Endodermal cell (in vitro differentiated cells): ENCODE results near the gene ATXN7L1. TPM values are rescaled to one million over a fixed set of nuclear protein-coding genes. Genes with fewer than 3 reads are reported as not detected.

Source experiments
- DNase-seq: peaks from one replicate; pipeline ENCODE4 v3.0.0-alpha.2; 2017
- H3K27ac ChIP-seq: 2 replicates; pipeline ENCODE4 v1.5.1; 2013; ENCODE audit warnings: mild to moderate bottlenecking, low read depth, low read length, moderate library complexity
- H3K27me3 ChIP-seq: 2 replicates; pipeline ENCODE4 v1.6.1; 2013; ENCODE audit warnings: mild to moderate bottlenecking, low read length, moderate library complexity; ENCODE audit not compliant: insufficient read depth, control insufficient read depth, poor library complexity, severe bottlenecking
- H3K36me3 ChIP-seq: 2 replicates; pipeline ENCODE4 v1.7.0; 2013; ENCODE audit warnings: mild to moderate bottlenecking, low read length, moderate library complexity; ENCODE audit not compliant: control insufficient read depth, insufficient read depth
- H3K4me1 ChIP-seq: one replicate; pipeline ENCODE4 v1.7.0; 2013; ENCODE audit warnings: low read length; ENCODE audit not compliant: control insufficient read depth, insufficient read depth
- H3K4me3 ChIP-seq: 2 replicates; pipeline ENCODE4 v1.5.1; 2013; ENCODE audit warnings: mild to moderate bottlenecking, low read length, moderate library complexity
- H3K9ac ChIP-seq: 2 replicates; pipeline ENCODE4 v1.6.1; 2013; ENCODE audit warnings: mild to moderate bottlenecking, low read length, moderate library complexity; ENCODE audit not compliant: poor library complexity, severe bottlenecking; ENCODE audit errors: extremely low read depth
- H3K9me3 ChIP-seq: 2 replicates; pipeline ENCODE4 v1.6.1; 2013; ENCODE audit warnings: mild to moderate bottlenecking, low read length, moderate library complexity; ENCODE audit not compliant: control insufficient read depth
- H3K27ac Mint-ChIP-seq: 2 replicates; pipeline ENCODE4 v1.8.0; 2020; ENCODE audit warnings: mixed read lengths
- H3K27me3 Mint-ChIP-seq: 2 replicates; pipeline ENCODE4 v1.8.0; 2021; ENCODE audit warnings: mild to moderate bottlenecking, mixed read lengths; ENCODE audit not compliant: insufficient read depth
- H3K36me3 Mint-ChIP-seq: 2 replicates; pipeline ENCODE4 v1.8.0; 2020; ENCODE audit warnings: low read depth, mixed read lengths
- H3K4me1 Mint-ChIP-seq: 2 replicates; pipeline ENCODE4 v1.8.0; 2020; ENCODE audit warnings: mixed read lengths
- H3K4me3 Mint-ChIP-seq: 2 replicates; pipeline ENCODE4 v1.8.0; 2020; ENCODE audit warnings: mild to moderate bottlenecking, moderate library complexity, mixed read lengths
- H3K9me3 Mint-ChIP-seq: 2 replicates; pipeline ENCODE4 v1.8.0; 2020; ENCODE audit warnings: mild to moderate bottlenecking, mixed read lengths
- CTCF ChIP-seq: fragments of 200-600 bp; sonication (generic); conservative IDR thresholded peaks from 2 replicates; pipeline ENCODE4 v1.5.0; 2021; ENCODE audit warnings: antibody characterized with exemption, mild to moderate bottlenecking
- WGBS, 2 experiments: methylation state at CpG; one replicate each; pipeline versions ENCODE4 v1.1.5 to v1.1.7; 2013; ENCODE audit warnings: missing lambda C conversion rate in 2 of 2, mixed read lengths in 1 of 2; ENCODE audit not compliant: insufficient coverage in 1 of 2, insufficient read length in 1 of 2; 5-methylcytosine and 5-hydroxymethylcytosine counted together
- total RNA-seq, 2 donors: library from RNA; stranded (reverse); fragmentation: NEBNext Ultra II Directional in 1 of 2; extraction: Animal tissue kit (Norgen Biotek cat#: 25700) in 1 of 2; gene quantifications; 2 replicates in 1 of 2; 3 replicates in 1 of 2; pipeline ENCODE4 v1.2.1, GENCODE V29; 2021

The ATXN7L1 gene
- total RNA-seq, 2 donors from 2014 or later = 16.9 to 30.4 TPM

GRCh38 chr7:105567024-105567423, 309.4 kb downstream of the ATXN7L1 start:
- peaks cover 51% of the 10 kb centered on the region for H3K36me3 Mint-ChIP-seq
- DNase-seq = no peak
- Histone ChIP-seq H3K4me3 (no peak overlapping the region), H3K27me3 (no peaks in the 10 kb centered on the region), H3K27ac (no peak overlapping the region), H3K4me1 (no peaks in the 10 kb centered on the region), H3K9me3 (no peaks in the 10 kb centered on the region), H3K36me3 (peaks cover 71% of the 10 kb centered on the region), H3K9ac (no peak overlapping the region)
- H3K4me1 Mint-ChIP-seq = no peaks in the 10 kb centered on the region
- no peaks in the 10 kb centered on the region for H3K9me3 Mint-ChIP-seq
- H3K4me3 Mint-ChIP-seq = no peak overlapping the region
- no peaks in the 10 kb centered on the region for H3K27me3 Mint-ChIP-seq
- H3K27ac Mint-ChIP-seq = no peak overlapping the region
- WGBS, 2 experiments = 99 to 100% methylated on average over 1 to 2 of the region's 2 CpGs
- no peak for TF ChIP-seq CTCF

DNA sequence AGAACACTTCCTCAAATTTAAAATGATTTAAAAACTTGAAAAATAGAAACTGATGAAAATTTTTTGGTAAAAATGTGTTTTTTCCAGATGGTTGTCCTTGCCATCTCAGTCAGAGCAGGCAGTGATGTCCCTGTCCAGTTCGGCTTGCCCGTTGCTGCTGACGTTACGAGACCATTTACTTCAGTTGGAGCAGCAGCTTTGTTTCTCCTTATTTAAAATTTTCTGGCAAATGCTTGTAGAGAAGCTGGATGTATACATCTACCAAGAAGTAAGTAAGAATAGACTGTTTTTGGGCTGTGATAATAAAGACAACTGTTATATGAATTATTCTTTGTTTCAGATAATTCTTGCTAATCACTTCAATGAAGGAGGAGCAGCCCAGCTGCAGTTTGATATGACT, 311.2 kb downstream of the ATXN7L1 start:
- WGBS, 2 experiments = 96 to 98% methylated on average over 4 of the region's 4 CpGs
- H3K27me3 ChIP-seq = no peaks in the 10 kb centered on the region
- no peaks in the 10 kb centered on the region for H3K27me3 Mint-ChIP-seq
- H3K4me3 ChIP-seq = no peak overlapping the region
- H3K4me3 Mint-ChIP-seq = no peak overlapping the region
- H3K27ac Mint-ChIP-seq = no peak overlapping the region
- no peaks in the 10 kb centered on the region for H3K9me3 ChIP-seq
- peaks cover 57% of the 10 kb centered on the region for H3K36me3 Mint-ChIP-seq
- no peak overlapping the region for H3K27ac ChIP-seq
- no peak for TF ChIP-seq CTCF
- H3K4me1 Mint-ChIP-seq = no peaks in the 10 kb centered on the region
- no peak for DNase-seq
- H3K9ac ChIP-seq = no peak overlapping the region
- no peaks in the 10 kb centered on the region for H3K9me3 Mint-ChIP-seq
- H3K36me3 ChIP-seq = peaks cover 81% of the 10 kb centered on the region
- no peaks in the 10 kb centered on the region for H3K4me1 ChIP-seq

DNA sequence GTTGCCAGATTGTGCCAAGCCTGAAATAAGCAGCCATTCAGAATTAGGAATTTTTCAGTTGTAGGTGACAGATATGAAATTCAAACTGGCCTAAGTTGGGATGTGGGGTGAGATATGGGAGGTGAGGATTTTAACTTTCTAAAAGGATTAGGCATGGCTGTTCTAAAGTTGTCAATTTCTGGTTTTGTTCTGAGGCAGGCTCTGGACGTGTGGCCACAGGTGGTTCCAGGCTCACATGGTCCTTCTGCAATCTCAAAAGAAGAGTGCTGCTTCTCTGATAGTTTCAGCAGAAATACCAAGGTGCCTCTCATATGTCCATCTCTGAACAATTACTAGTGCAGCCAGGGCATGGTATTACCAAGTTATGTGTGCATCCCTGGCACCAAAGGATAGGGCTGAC, 316.5 kb downstream of the ATXN7L1 start:
- Mint-ChIP-seq H3K27me3 (no peaks in the 10 kb centered on the region), H3K9me3 (no peaks in the 10 kb centered on the region), H3K36me3 (peaks cover 62% of the 10 kb centered on the region), H3K4me3 (no peak overlapping the region), H3K27ac (no peak overlapping the region), H3K4me1 (no peaks in the 10 kb centered on the region)
- Histone ChIP-seq H3K36me3 (peaks cover 77% of the 10 kb centered on the region), H3K9me3 (no peaks in the 10 kb centered on the region), H3K27ac (no peak overlapping the region), H3K4me3 (no peak overlapping the region), H3K27me3 (no peaks in the 10 kb centered on the region), H3K9ac (no peak overlapping the region), H3K4me1 (no peaks in the 10 kb centered on the region)
- no peak for TF ChIP-seq CTCF
- 92 to 100% methylated on average over 1 of the region's 1 CpG for WGBS, 2 experiments
- no peak for DNase-seq

Other genes with a start within 250 kb of the ATXN7L1 start
- gene CDHR3, start 86.7 kb upstream of the ATXN7L1 start, total RNA-seq = 10 to 100 TPM in 1 of 2 donors, 1 to 10 TPM in 1; 7.5 to 16.1 TPM
- 10 to 100 TPM; 74.8 to 76.7 TPM for gene SYPL1, start 235.7 kb upstream of the ATXN7L1 start, total RNA-seq